Memory B cell (primary cell): ENCODE measurements around the gene PRLR.

Source experiments
- ATAC-seq: fragments of 150-1000 bp; cut with Tn5 transposase; 2 replicates; pipeline ENCODE4 v1.10.0; 2021; ENCODE audit warnings: low read depth, mild to moderate bottlenecking, moderate library complexity
- DNase-seq, 2 donors: peaks; one replicate each; pipeline ENCODE4 v3.0.0; 2022; ENCODE audit warnings: low spot score in 2 of 2
- H3K27ac Mint-ChIP-seq: one replicate; pipeline ENCODE4 v1.8.0; 2022; ENCODE audit warnings: mild to moderate bottlenecking, moderate library complexity, mixed read lengths
- H3K27me3 Mint-ChIP-seq: one replicate; pipeline ENCODE4 v1.8.0; 2022; ENCODE audit warnings: mixed read lengths
- H3K36me3 Mint-ChIP-seq: one replicate; pipeline ENCODE4 v1.8.0; 2022; ENCODE audit warnings: mild to moderate bottlenecking, mixed read lengths
- H3K4me1 Mint-ChIP-seq: one replicate; pipeline ENCODE4 v1.8.0; 2022; ENCODE audit warnings: mixed read lengths
- H3K4me3 Mint-ChIP-seq: one replicate; pipeline ENCODE4 v1.8.0; 2022; ENCODE audit warnings: mild to moderate bottlenecking, moderate library complexity, mixed read lengths
- H3K9me3 Mint-ChIP-seq: one replicate; pipeline ENCODE4 v1.8.0; 2022; ENCODE audit warnings: mixed read lengths

Gene PRLR

DNA sequence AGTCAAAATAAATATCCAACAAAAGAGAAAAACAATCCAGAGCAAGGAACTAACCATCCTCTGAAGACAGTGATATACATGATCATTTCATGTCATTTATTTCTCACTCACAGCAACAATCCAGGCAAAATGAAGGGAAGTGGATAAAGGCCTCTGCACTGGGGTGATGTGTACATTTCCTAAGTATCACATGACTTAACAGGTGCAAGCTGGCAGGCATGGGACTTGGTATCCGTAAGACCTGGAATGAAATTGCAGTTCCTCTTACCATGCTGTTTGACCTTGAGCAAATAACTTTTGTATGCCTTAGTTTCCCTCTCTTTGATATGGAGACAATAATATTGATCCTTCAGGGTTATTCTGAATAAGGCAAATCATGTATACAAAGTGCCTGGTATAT, 77.6 kb downstream of the PRLR start:
- H3K36me3 Mint-ChIP-seq: no peaks in the 10 kb centered on the region

DNA sequence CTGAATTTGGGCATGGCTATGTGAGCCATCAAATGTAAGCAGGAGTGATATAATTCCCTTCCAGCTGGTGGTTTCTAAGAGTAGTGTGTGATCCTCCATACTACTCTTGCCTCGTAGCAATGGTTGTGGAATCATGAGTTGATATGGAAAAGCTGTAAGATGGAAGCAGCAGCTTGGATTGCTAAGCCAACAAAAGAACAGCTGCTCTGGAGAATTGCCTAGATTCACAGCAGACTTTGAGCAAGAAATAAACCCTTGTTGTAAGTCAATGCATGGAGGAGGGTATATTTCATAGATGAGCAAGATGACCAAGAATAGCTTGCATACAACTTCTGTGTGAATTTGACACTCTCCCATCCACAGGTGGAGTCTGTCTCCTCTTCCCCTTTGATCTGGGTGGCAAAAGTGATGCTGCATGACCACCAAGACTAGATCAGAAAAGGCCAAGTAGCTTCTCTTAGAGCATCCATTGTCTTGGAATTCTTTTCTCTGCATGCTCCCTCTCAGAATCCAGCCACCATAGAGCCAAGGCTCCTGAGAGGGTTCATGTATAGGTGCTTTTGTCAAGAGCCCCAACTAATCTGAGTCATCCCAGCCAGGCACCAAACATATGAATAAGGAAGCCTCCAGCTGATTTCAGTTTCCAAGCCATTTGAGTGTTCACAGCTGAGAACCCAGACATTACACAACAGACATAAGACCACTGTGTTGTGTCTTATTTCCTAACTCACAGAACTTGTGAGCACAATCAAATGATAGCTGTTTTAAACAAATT, 79.0 kb downstream of the PRLR start:
- Mint-ChIP-seq H3K27me3 (peaks cover 7% of the 10 kb centered on the region), H3K27ac (peak overlapping the region; percentile 62), H3K4me3 (no peak overlapping the region), H3K36me3 (no peaks in the 10 kb centered on the region), H3K9me3 (no peaks in the 10 kb centered on the region), H3K4me1 (peaks cover 6% of the 10 kb centered on the region)
- ATAC-seq (no peak), DNase-seq (no peak)

More for the DNA sequence above, 77.6 kb downstream of the PRLR start:
- Mint-ChIP-seq H3K4me3 (no peak overlapping the region), H3K27ac (no peak overlapping the region), H3K27me3 (peaks cover 9% of the 10 kb centered on the region), H3K9me3 (no peaks in the 10 kb centered on the region), H3K4me1 (peaks cover 6% of the 10 kb centered on the region)
- no peak for ATAC-seq
- no peak for DNase-seq

DNA sequence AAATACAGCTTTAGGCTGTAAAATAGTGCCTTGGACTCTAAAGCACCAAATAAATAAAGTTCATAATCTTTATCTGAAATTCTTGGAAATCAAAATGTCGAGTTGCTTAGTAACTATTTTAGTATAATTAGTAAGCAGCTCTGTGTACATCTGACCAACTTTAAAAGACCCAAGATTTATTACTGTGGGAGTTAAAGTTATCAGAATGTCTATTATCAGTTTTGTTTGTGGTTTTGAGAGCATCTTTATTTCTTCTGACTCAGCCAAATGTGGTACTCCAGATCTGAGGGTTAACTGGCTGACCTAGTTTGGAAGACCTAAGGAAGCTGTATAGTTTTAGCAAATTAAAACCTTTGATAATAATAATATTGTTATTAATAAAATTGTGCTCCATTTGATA, 81.2 kb downstream of the PRLR start:
- peaks cover 1% of the 10 kb centered on the region for H3K36me3 Mint-ChIP-seq
- peaks cover 6% of the 10 kb centered on the region for H3K27me3 Mint-ChIP-seq
- no peak overlapping the region for H3K4me3 Mint-ChIP-seq
- no peak overlapping the region for H3K27ac Mint-ChIP-seq
- H3K9me3 Mint-ChIP-seq: no peaks in the 10 kb centered on the region
- peaks cover 6% of the 10 kb centered on the region for H3K4me1 Mint-ChIP-seq
- DNase-seq (no peak), ATAC-seq (no peak)

DNA sequence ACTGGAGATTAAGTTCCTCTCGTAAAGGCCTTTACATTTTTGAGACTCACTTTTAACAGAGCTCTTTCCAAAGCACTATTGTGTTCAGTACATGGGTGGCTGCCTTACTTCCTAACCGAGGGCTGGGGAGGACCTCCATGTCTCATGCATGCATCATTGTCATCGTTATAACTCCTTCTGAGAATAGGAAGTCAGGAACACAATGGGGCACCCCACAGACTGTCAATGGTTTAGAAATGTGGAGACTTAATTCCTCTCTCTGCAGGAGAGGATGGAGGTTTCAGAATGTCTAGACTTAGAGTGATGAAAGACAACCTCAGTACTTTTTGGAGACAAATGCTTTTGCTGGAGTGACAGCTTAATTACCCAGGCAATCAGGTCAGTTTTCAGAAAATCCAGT, 83.9 kb downstream of the PRLR start:
- H3K4me1 Mint-ChIP-seq: no peaks in the 10 kb centered on the region
- ATAC-seq (no peak), DNase-seq (no peak)
- H3K4me3 Mint-ChIP-seq: no peak overlapping the region
- no peaks in the 10 kb centered on the region for H3K9me3 Mint-ChIP-seq
- H3K36me3 Mint-ChIP-seq: peaks cover 1% of the 10 kb centered on the region
- no peak overlapping the region for H3K27ac Mint-ChIP-seq
- peaks cover 6% of the 10 kb centered on the region for H3K27me3 Mint-ChIP-seq

DNA sequence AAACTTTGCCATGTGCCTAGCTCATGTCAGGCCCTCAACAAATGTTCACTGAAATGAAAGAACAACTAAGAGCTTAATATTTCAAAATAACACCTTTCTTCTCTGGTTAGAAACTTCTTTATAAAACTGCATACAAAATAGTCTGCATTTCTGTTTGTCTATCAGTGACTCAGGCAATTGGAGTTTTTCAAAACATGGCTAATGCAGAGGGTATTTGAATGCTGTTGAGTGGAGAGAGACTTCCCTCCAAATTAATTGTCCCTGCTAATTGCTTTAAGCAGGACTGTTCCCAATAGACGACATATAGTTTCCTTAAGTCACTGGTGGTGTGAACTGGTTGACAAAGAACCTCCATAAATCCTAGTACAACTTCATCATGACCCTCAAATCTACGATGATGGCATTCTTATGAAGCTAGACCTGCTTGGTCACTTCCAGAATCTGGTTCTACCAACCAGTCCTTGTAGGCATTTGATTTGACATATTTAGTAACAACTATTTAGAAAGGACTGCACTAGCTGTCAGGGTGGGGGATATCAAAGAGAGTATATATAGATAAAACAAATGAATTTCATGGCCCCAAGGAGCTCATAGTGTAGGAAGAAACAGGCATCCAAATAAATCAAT, 84.5 kb downstream of the PRLR start:
- no peaks in the 10 kb centered on the region for H3K4me1 Mint-ChIP-seq
- DNase-seq (no peak), ATAC-seq (no peak)
- H3K27ac Mint-ChIP-seq: no peak overlapping the region
- no peaks in the 10 kb centered on the region for H3K9me3 Mint-ChIP-seq
- peaks cover 6% of the 10 kb centered on the region for H3K27me3 Mint-ChIP-seq
- peaks cover 1% of the 10 kb centered on the region for H3K36me3 Mint-ChIP-seq
- H3K4me3 Mint-ChIP-seq: no peak overlapping the region

DNA sequence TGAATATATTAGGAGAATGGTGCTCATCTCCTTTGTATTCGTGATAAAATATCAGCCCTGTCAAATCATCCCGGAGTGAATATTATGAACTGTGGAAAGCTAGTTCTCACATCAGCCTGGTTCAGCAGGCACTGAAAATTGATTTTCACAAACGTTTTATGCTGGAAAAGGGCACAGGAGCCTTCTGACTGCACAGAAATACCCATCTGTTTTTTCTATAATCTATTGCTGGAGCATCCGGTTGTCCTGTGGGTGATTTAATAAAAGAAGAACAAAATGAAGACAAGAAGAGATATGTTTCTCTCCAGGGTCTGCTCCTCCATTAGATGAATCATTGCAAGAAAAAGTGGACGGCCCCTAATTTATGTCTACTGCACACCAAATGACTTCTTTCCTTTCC, 85.3 kb downstream of the PRLR start:
- Mint-ChIP-seq H3K27me3 (peaks cover 5% of the 10 kb centered on the region), H3K36me3 (peaks cover 1% of the 10 kb centered on the region), H3K27ac (no peak overlapping the region), H3K4me1 (no peaks in the 10 kb centered on the region), H3K9me3 (no peaks in the 10 kb centered on the region), H3K4me3 (no peak overlapping the region)
- ATAC-seq (no peak), DNase-seq (no peak)

DNA sequence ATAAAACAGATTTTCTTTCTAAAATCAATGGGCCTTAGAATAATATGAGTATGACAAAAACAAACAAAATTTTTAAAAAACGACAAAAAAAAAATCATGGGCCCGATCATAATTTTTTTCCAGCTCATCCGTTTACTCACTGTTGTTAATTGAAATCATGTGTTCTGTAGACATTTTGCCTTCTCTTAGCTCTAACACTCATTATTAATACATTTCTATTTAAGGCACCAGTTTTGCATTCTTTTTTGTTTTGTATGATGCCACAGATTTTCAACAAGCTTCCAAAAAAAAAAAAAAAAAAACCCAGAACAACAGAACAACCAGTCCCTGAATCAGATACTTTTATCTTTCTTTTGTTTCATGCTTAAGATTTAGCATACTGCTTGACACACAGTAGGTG, 86.4 kb downstream of the PRLR start:
- no peak for DNase-seq
- Mint-ChIP-seq H3K36me3 (peaks cover 1% of the 10 kb centered on the region), H3K4me1 (no peaks in the 10 kb centered on the region), H3K9me3 (no peaks in the 10 kb centered on the region), H3K27ac (no peak overlapping the region), H3K4me3 (no peak overlapping the region), H3K27me3 (peaks cover 5% of the 10 kb centered on the region)
- ATAC-seq: no peak

DNA sequence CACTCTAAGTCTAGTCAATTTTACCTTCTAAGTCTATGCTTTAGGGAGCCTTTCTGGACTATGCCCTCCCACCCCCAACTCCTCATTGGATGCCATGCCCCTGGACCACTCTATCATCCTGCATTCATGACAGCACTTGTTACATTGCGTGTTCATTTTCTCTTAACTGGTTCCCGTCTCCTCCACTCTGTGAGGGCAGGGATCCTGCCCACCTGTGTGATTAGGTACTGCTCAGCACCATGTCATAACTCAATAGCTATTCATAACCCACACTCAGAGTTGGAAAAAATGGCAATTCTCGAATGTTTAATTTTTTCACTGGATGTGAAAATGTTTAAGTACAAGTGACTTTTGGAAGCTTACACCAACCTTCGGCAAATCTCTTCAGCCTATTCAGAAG, 88.5 kb downstream of the PRLR start:
- ATAC-seq (no peak), DNase-seq (no peak)
- H3K36me3 Mint-ChIP-seq: peaks cover 1% of the 10 kb centered on the region
- H3K4me3 Mint-ChIP-seq: no peak overlapping the region
- no peaks in the 10 kb centered on the region for H3K9me3 Mint-ChIP-seq
- peaks cover 5% of the 10 kb centered on the region for H3K27me3 Mint-ChIP-seq
- no peaks in the 10 kb centered on the region for H3K4me1 Mint-ChIP-seq
- no peak overlapping the region for H3K27ac Mint-ChIP-seq

DNA sequence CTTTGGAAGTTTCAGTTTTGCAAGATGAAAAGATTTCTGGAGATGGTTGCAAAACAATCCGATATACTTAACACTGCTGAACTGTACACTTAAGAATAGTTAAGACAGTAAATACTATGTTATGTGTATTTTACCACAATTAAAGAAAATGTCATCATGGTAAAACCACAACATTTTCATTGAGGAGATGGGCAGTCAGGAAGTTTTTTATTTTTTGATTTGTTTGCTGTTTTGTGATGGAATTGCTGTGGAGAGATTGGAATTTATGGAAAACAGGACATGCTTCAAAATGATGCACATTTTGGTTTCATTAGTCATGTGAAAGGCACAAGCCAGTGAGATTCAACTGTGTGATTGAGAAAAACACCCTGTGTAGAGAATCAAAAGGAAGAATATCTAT, 92.1 kb downstream of the PRLR start:
- H3K4me1 Mint-ChIP-seq: peaks cover 3% of the 10 kb centered on the region
- no peak overlapping the region for H3K27ac Mint-ChIP-seq
- no peak overlapping the region for H3K4me3 Mint-ChIP-seq
- H3K9me3 Mint-ChIP-seq: no peaks in the 10 kb centered on the region
- no peaks in the 10 kb centered on the region for H3K27me3 Mint-ChIP-seq
- no peak for ATAC-seq
- H3K36me3 Mint-ChIP-seq: no peaks in the 10 kb centered on the region
- DNase-seq: no peak

DNA sequence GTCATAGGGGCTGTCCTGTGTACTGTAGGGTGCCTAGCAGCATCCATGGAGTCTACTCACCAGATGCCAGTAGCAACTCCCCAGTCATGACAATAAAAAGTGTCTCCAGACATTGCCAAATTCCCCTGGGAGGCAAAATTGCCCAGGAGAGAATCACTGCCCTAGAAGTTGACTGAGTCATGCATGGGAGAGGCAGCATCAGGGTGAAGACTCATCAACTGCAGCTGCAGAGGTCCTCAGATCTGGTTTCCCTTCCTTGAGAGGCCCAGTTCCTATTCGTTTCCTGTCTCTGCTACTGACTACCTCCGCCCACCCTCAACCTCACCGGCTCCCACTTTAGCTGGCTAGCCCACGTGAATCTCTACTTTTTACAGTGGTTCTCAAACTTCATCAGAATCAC, 93.9 kb downstream of the PRLR start:
- DNase-seq (no peak), ATAC-seq (no peak)

DNA sequence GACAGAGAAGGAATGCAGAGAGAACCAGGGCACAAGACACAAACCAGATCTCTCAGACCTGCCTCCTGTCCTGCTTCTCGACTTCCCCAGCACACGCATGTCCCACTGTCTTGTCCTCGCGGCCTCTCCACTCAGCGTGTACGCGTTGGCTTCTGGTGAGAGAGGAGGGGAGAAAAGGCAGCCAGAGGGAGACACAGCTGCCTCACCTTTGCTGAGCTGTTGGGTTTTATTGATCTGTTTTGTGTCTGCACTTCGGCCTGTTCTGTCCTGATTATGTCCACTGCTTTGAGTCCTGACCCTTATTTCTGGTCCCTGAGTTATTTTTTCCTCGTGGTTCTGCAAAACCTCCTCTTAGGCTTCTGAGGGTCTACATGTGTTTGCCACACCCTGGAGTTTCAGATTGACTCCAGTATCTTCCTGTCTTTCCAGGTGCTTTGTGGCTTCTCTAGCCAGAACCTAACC, 95.0 kb downstream of the PRLR start:
- Mint-ChIP-seq H3K4me3 (no peak overlapping the region), H3K9me3 (peaks cover 2% of the 10 kb centered on the region), H3K36me3 (no peaks in the 10 kb centered on the region), H3K27me3 (peaks cover 3% of the 10 kb centered on the region), H3K4me1 (peaks cover 3% of the 10 kb centered on the region), H3K27ac (no peak overlapping the region)
- DNase-seq: no peak
- ATAC-seq: no peak

More for the DNA sequence above, 93.9 kb downstream of the PRLR start:
- H3K36me3 Mint-ChIP-seq: no peaks in the 10 kb centered on the region
- H3K4me1 Mint-ChIP-seq: peaks cover 3% of the 10 kb centered on the region
- no peaks in the 10 kb centered on the region for H3K27me3 Mint-ChIP-seq
- no peak overlapping the region for H3K4me3 Mint-ChIP-seq
- H3K9me3 Mint-ChIP-seq: no peaks in the 10 kb centered on the region
- H3K27ac Mint-ChIP-seq: no peak overlapping the region

DNA sequence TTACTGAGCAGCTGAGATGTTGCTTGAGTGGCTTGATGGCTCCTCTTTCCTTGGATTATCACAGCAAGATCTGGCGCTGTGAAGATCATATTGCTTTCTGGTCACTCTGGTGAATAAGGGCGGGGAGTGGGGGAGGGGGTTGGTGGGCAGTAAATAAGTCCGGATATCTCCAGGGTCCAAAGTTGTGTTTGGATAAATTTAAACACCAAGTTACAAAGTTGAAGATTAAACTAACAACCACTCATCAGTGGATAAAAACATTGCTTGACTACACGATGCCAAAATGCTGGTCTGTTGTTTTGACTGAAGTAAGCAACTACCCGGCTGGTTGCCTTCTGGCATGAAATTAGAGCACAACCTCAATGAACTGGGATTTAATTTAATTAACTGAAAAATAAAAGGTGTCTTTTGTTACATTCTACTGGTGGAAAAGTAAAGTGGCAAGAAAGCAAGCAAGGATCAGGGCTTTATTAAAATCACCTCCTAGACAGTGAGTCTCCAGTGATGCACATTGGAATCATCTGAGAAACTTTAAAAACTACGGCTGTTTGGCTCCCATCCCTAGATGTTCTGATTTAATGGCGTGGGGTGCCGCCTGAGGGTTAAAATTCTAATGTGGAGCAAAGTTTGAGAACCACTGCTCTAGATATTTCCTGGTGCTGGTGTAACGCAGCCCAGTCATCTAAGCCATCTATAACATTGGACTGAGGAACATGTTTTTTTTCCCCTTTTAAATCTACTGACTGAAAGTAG, 95.8 kb downstream of the PRLR start:
- peaks cover 3% of the 10 kb centered on the region for H3K4me1 Mint-ChIP-seq
- peaks cover 4% of the 10 kb centered on the region for H3K27me3 Mint-ChIP-seq
- DNase-seq (no peak), ATAC-seq (no peak)
- H3K9me3 Mint-ChIP-seq: peaks cover 2% of the 10 kb centered on the region
- no peaks in the 10 kb centered on the region for H3K36me3 Mint-ChIP-seq
- H3K27ac Mint-ChIP-seq: no peak overlapping the region
- no peak overlapping the region for H3K4me3 Mint-ChIP-seq

DNA sequence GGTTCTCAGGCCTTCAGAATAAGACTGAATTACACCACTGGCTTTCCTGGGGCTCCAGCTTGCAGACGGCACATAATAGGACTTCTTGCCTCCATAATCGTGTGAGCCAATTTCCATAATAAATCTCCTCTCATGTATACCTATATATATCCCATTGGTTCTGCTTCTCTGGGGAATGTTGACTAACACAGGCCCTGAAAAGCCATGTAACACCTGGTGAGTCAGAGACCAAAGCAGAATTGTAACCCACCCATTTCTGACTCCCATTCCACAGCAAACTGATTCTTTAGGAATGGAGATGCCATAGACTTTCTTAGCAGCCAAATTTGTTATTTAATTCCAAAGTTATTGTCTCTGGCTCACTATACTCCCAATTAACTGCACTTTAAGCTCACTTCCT, 97.1 kb downstream of the PRLR start:
- no peak overlapping the region for H3K27ac Mint-ChIP-seq
- H3K4me1 Mint-ChIP-seq: peaks cover 3% of the 10 kb centered on the region
- peaks cover 4% of the 10 kb centered on the region for H3K27me3 Mint-ChIP-seq
- no peak overlapping the region for H3K4me3 Mint-ChIP-seq
- H3K9me3 Mint-ChIP-seq: peaks cover 2% of the 10 kb centered on the region
- no peak for ATAC-seq
- no peaks in the 10 kb centered on the region for H3K36me3 Mint-ChIP-seq
- no peak for DNase-seq

DNA sequence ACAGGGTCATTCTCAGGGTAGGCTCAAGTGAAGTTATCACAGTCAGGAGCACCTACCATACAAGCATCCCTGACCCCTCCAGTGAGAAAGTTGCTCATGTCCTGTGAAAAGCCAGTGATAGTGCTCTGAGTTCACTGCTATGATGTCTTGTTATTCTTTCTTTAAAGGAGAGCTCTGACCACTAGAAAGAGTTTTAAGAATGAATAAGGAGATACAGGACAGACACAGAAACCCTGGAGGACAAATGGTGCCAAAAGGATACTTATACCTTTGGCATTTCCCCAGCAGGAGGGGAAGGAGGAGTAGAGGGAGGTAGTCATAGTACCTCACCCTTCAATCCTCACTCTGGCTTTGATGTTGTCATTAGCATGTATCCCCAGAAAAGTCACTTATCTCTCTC, 98.6 kb downstream of the PRLR start:
- Mint-ChIP-seq H3K27me3 (peaks cover 7% of the 10 kb centered on the region), H3K4me1 (peaks cover 3% of the 10 kb centered on the region), H3K4me3 (no peak overlapping the region), H3K36me3 (no peaks in the 10 kb centered on the region), H3K27ac (no peak overlapping the region), H3K9me3 (peaks cover 2% of the 10 kb centered on the region)
- no peak for ATAC-seq
- DNase-seq: no peak
